Measurements from ENCODE around the gene KLHL17. TPM values are rescaled to one million over a fixed set of nuclear protein-coding genes. Genes with fewer than 3 reads are reported as not detected.
A peak's percentile ranks its signal among the peaks of the same experiment; 100 is the strongest.

KLHL17 gene
- total and polyA plus RNA-seq, 4 donors: 2.8 to 40.5 (median 15.0) TPM

DNA sequence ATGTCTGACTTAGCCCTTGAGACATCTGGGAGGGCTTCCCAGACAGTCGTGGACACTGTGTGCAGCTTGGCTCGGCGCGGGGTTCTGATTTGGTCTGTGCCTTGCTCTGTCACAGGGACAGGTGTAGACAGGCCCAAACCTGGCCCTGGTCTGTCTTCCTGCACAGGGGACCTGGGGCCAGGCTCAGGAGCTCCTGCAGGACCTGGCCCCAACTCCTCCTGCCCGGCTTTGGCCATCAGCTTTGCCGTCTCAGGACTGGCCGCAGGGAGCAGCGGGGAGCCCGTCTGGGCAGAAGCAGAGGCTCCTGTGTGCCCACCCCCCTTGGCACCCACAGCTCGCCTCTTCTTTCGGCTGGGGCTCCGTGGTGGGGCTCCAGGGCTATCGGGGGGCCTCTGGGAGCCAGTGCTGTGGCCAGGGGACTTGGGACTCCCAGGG lies 19.8 kb downstream of the KLHL17 start:
- Histone ChIP-seq H3K36me3 (ENCODE audit: control insufficient read depth in 1 of 2, insufficient read depth in 2 of 2, low read length in 1 of 2) (no peaks in the 10 kb centered on the region), H3K4me3 (ENCODE audit: low read length in 2 of 2) (no peak overlapping the region), H3K4me1 (ENCODE audit: control insufficient read depth in 1 of 2, insufficient read depth in 2 of 2, low read length in 2 of 2) (no peaks in the 10 kb centered on the region), H3K27ac (ENCODE audit: low read depth in 1 of 2, low read length in 2 of 2) (no peak overlapping the region), H3K9me3 (ENCODE audit: control insufficient read depth, low read length) (no peaks in the 10 kb centered on the region), H3K27me3 (ENCODE audit: control insufficient read depth in 1 of 2, insufficient read depth in 2 of 2, low read length in 1 of 2) (no peaks in the 10 kb centered on the region)
- ATAC-seq (ENCODE audit: low FRiP score) (no peak), DNase-seq (peak in 1 of 2 donors; percentile 47)
- WGBS, 2 donors: 87% methylated on average over 13 of the region's 13 CpGs
- intact Hi-C loops (cut with DNase I): loop anchor here (5.0 to 10.0 kb wide), 2 partner anchors 87 to 315 kb away; no protein-coding TSS in a partner anchor

DNA sequence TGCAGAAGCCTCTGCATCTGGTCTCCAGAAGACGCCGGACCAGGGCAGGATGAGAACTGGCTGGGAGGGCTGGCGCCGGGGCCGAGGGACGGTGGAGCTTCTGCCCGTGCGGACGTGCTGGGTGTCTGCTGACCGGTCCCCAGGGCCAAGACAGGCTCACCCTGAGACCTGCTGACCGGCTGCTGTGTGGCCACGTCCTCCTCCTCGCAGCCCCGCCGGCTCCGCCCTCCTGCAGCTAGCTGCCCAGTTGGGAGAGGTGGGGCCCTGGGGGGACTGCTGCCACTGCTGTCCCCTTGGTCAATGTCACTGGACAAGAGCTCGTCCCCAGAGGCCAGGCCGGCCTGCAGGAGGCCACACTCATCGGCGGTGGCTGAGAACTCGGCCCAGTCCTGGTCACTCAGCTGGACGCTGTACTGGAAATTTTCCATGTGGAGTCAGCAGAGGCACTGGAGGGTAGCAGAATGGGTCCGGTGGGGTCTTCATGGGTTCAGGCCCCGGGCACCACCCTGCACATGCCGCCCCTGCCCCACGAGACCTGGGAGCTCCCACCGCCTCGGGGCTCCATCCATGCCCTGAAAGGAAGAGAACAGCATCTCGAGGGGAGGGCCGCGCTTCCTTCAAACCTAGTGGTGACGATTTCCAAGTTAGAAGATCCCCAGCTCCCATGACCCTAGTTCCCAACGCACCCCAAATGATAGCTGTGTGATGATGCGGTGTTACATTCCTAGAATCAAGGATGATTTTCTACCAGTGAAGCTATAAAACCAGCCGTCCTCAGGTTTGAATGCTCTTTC lies 20.4 kb downstream of the KLHL17 start:
- no peaks in the 10 kb centered on the region for H3K36me3 ChIP-seq (ENCODE audit: control insufficient read depth in 1 of 2, insufficient read depth in 2 of 2, low read length in 1 of 2)
- no peaks in the 10 kb centered on the region for H3K4me1 ChIP-seq (ENCODE audit: control insufficient read depth in 1 of 2, insufficient read depth in 2 of 2, low read length in 2 of 2)
- no peaks in the 10 kb centered on the region for H3K27me3 ChIP-seq (ENCODE audit: control insufficient read depth in 1 of 2, insufficient read depth in 2 of 2, low read length in 1 of 2)
- no peaks in the 10 kb centered on the region for H3K9me3 ChIP-seq (ENCODE audit: control insufficient read depth, low read length)
- DNase-seq: peak in 1 of 2 donors; percentile 38
- WGBS, 2 donors: 87 to 90% methylated on average over 35 of the region's 35 CpGs
- H3K4me3 ChIP-seq (ENCODE audit: low read length in 2 of 2): no peak overlapping the region
- ATAC-seq (ENCODE audit: low FRiP score): no peak
- H3K27ac ChIP-seq (ENCODE audit: low read depth in 1 of 2, low read length in 2 of 2): no peak overlapping the region
- intact Hi-C loops (cut with DNase I): loop anchor here (5.0 to 10.0 kb wide), 2 partner anchors 87 to 314 kb away; no protein-coding TSS in a partner anchor

DNA sequence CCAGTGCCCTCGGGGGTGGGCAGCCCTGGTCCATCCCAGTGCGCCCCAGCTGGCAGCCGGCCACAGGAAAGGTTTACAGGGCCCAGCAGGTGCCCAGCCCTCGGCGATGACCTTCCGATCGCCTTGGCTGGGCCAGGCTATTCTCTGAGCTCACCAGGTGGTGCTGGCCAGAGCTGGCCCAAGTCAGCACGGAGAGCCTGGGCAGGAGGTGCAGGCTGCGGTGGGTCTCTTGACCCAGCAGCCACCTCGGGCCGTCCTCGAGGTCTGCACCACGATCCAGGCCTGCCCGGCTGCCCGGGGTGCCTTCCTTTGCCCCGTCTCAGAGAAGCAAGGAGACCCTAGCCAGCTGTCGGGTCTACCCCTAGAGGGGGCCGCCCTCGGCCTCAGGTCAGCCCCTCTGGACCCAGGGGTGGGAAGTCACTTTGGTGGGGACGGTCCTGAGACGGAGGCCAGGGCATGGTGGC lies 21.1 kb downstream of the KLHL17 start:
- ATAC-seq (ENCODE audit: low FRiP score) (peak; percentile 20), DNase-seq (peak in 1 of 2 donors; percentile 42)
- WGBS, 2 donors: 86 to 89% methylated on average over 20 to 21 of the region's 21 CpGs
- Histone ChIP-seq H3K27ac (ENCODE audit: low read depth in 1 of 2, low read length in 2 of 2) (no peak overlapping the region), H3K9me3 (ENCODE audit: control insufficient read depth, low read length) (no peaks in the 10 kb centered on the region), H3K4me1 (ENCODE audit: control insufficient read depth in 1 of 2, insufficient read depth in 2 of 2, low read length in 2 of 2) (no peaks in the 10 kb centered on the region), H3K36me3 (ENCODE audit: control insufficient read depth in 1 of 2, insufficient read depth in 2 of 2, low read length in 1 of 2) (no peaks in the 10 kb centered on the region), H3K4me3 (ENCODE audit: low read length in 2 of 2) (no peak overlapping the region), H3K27me3 (ENCODE audit: control insufficient read depth in 1 of 2, insufficient read depth in 2 of 2, low read length in 1 of 2) (no peaks in the 10 kb centered on the region)
- intact Hi-C loops (cut with DNase I): loop anchor here (5.0 to 10.0 kb wide), 2 partner anchors 86 to 313 kb away; no protein-coding TSS in a partner anchor

DNA sequence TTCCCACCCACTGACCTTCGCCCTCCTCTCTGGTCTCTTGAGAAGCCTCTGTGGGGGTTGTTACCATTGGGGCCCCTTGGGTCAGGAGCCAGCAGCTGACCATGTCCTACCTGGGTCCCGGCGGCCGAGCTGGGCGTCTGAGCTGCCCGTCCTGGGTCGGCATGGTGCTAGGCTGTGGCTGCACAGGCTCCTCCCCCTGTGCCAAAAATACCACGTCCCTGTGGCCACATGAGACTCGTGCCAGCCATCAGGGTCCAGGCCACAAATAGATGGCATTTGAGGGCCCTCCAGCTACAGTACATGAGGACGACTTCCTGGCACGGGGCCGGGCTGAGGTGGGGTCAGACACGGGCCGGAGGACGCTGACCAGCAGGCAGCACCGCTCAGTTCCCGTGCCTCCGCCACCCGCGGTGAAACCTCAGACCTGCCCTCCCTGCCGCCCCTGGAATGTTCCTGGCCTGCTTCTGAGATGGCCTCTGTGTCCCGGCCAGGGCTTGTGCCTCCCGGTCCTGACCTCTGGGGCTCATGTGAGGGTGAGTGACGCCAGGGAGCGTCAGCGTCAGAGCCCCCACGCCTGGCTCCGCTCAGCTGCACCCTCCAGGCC lies 21.7 kb downstream of the KLHL17 start, which contains the start of gene PERM1:
Gene PERM1 (minus strand): TSS at position 139 of the 604 bp plus-strand sequence. CDS start 1,064 bp downstream, outside the sequence.
- no peaks in the 10 kb centered on the region for H3K36me3 ChIP-seq (ENCODE audit: control insufficient read depth in 1 of 2, insufficient read depth in 2 of 2, low read length in 1 of 2)
- peak; percentile 53 for ATAC-seq (ENCODE audit: low FRiP score)
- DNase-seq: peak in 1 of 2 donors; percentile 46
- no peaks in the 10 kb centered on the region for H3K27me3 ChIP-seq (ENCODE audit: control insufficient read depth in 1 of 2, insufficient read depth in 2 of 2, low read length in 1 of 2)
- intact Hi-C loops (cut with DNase I): loop anchor here (5.0 to 10.0 kb wide), 2 partner anchors 85 to 313 kb away; no protein-coding TSS in a partner anchor
- 45 to 49% methylated on average over 28 of the region's 28 CpGs for WGBS, 2 donors
- H3K4me1 ChIP-seq (ENCODE audit: control insufficient read depth in 1 of 2, insufficient read depth in 2 of 2, low read length in 2 of 2): no peaks in the 10 kb centered on the region
- H3K9me3 ChIP-seq (ENCODE audit: control insufficient read depth, low read length): no peaks in the 10 kb centered on the region
- H3K4me3 ChIP-seq (ENCODE audit: low read length in 2 of 2): no peak within 1 kb of the TSS
- no peak within 1 kb of the TSS for H3K27ac ChIP-seq (ENCODE audit: low read depth in 1 of 2, low read length in 2 of 2)

DNA sequence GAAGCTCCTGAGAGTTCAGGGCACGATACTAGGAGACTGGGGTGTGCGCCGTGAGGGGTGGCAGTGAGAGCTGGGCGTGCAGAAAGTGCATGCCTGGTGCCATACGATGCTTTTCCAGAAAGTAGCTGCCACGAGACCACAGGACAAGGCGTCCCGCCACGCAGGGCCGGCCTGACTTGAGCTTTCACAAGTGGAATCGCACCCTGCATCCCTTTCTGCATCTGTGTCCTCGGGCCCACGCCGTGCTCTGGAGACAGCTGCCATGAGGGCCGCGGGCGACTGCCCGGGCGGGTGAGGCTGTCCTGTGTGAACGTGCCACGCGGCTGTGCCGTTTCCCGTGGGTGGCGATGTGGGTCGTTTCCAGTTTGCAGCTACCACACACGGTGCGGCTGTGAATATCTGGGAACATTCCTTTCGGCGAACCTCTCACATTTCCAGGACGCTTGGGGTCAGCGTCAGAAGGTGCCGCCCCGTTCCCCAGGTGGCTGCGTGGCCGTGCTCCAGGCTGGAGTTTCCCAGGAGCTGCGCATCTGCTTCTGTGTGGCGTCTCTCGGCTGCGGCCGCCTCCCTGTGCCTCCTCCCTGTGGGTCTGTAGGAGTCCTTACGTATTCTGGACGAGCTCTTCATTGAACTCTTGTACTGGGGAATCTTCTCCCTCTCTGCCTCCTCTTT lies 22.5 kb downstream of the KLHL17 start:
- no peak for ATAC-seq (ENCODE audit: low FRiP score)
- H3K27me3 ChIP-seq (ENCODE audit: control insufficient read depth in 1 of 2, insufficient read depth in 2 of 2, low read length in 1 of 2): no peaks in the 10 kb centered on the region
- intact Hi-C loops (cut with DNase I): loop anchor here (5.0 to 10.0 kb wide), 2 partner anchors 84 to 312 kb away; no protein-coding TSS in a partner anchor

DNA sequence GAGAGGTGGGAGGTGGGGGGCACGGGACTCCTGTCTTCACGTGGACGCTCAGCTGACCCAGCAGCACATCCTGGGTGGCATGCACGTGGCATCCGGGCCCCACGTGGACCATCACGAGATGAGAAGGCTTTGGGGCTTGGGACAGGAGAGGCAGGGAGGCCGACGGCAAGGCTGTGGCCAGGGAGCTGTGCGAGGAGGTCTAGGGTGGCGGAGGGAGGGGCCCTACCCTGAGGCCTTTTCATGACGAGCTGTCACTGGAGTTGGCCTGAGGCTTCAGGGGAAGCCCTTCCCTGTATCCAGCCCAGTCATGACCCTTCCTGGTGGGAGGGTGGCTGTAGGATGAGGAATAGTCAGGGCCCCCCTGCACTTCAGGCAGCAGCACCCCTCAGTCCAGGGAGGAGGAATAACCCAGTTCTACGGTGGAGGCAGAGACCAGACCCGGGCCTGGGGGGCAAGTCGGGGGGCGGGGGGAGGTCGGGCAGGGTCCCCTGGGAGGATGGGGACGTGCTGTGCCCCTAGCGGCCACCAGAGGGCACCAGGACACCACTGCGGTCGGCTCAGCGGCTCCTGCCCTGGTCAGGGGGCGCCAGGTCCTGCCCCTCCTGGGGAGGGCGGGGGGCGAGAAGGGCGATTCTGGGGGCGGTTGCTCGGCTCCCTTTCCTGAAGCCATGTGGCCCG lies 23.6 kb downstream of the KLHL17 start:
- H3K27ac ChIP-seq (ENCODE audit: low read depth in 1 of 2, low read length in 2 of 2): no peak overlapping the region
- no peaks in the 10 kb centered on the region for H3K9me3 ChIP-seq (ENCODE audit: control insufficient read depth, low read length)
- H3K27me3 ChIP-seq (ENCODE audit: control insufficient read depth in 1 of 2, insufficient read depth in 2 of 2, low read length in 1 of 2): no peaks in the 10 kb centered on the region
- DNase-seq (peak in 1 of 2 donors; percentile 58), ATAC-seq (ENCODE audit: low FRiP score) (peak; percentile 80)
- no peaks in the 10 kb centered on the region for H3K36me3 ChIP-seq (ENCODE audit: control insufficient read depth in 1 of 2, insufficient read depth in 2 of 2, low read length in 1 of 2)
- intact Hi-C loops (cut with DNase I): loop anchor here (2.0 to 10.0 kb wide), 3 partner anchors 79 to 311 kb away; no protein-coding TSS in a partner anchor
- 24 to 25% methylated on average over 26 to 29 of the region's 29 CpGs for WGBS, 2 donors
- H3K4me3 ChIP-seq (ENCODE audit: low read length in 2 of 2): no peak overlapping the region
- H3K4me1 ChIP-seq (ENCODE audit: control insufficient read depth in 1 of 2, insufficient read depth in 2 of 2, low read length in 2 of 2): no peaks in the 10 kb centered on the region

More for the DNA sequence above, 22.5 kb downstream of the KLHL17 start:
- no peak overlapping the region for H3K27ac ChIP-seq (ENCODE audit: low read depth in 1 of 2, low read length in 2 of 2)
- DNase-seq: no peak
- 90 to 92% methylated on average over 43 of the region's 43 CpGs for WGBS, 2 donors
- no peaks in the 10 kb centered on the region for H3K9me3 ChIP-seq (ENCODE audit: control insufficient read depth, low read length)
- no peak overlapping the region for H3K4me3 ChIP-seq (ENCODE audit: low read length in 2 of 2)
- H3K36me3 ChIP-seq (ENCODE audit: control insufficient read depth in 1 of 2, insufficient read depth in 2 of 2, low read length in 1 of 2): no peaks in the 10 kb centered on the region
- no peaks in the 10 kb centered on the region for H3K4me1 ChIP-seq (ENCODE audit: control insufficient read depth in 1 of 2, insufficient read depth in 2 of 2, low read length in 2 of 2)

DNA sequence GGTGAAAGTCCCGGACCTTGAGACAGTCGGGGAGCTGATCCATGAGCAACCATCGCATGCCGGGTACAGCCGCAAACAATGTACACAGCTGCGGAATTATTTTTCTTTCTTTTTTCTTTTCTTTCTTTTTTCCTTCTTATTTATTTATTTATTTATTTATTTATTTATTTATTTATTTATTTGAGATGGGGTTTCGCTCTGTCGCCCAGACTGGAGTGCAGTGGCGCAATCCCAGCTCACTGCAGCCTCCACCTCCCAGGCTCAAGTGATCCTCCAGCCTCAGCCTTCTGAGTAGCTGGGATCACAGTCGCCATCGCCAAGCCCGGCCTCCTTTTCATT lies 24.1 kb downstream of the KLHL17 start:
- DNase-seq (no peak), ATAC-seq (ENCODE audit: low FRiP score) (no peak)
- Histone ChIP-seq H3K9me3 (ENCODE audit: control insufficient read depth, low read length) (no peaks in the 10 kb centered on the region), H3K4me3 (ENCODE audit: low read length in 2 of 2) (no peak overlapping the region), H3K4me1 (ENCODE audit: control insufficient read depth in 1 of 2, insufficient read depth in 2 of 2, low read length in 2 of 2) (no peaks in the 10 kb centered on the region), H3K27ac (ENCODE audit: low read depth in 1 of 2, low read length in 2 of 2) (no peak overlapping the region), H3K36me3 (ENCODE audit: control insufficient read depth in 1 of 2, insufficient read depth in 2 of 2, low read length in 1 of 2) (no peaks in the 10 kb centered on the region), H3K27me3 (ENCODE audit: control insufficient read depth in 1 of 2, insufficient read depth in 2 of 2, low read length in 1 of 2) (no peaks in the 10 kb centered on the region)
- WGBS, 2 donors: 47 to 49% methylated on average over 12 of the region's 12 CpGs
- intact Hi-C loops (cut with DNase I): loop anchor here (2.0 to 10.0 kb wide), 3 partner anchors 78 to 310 kb away; no protein-coding TSS in a partner anchor

DNA sequence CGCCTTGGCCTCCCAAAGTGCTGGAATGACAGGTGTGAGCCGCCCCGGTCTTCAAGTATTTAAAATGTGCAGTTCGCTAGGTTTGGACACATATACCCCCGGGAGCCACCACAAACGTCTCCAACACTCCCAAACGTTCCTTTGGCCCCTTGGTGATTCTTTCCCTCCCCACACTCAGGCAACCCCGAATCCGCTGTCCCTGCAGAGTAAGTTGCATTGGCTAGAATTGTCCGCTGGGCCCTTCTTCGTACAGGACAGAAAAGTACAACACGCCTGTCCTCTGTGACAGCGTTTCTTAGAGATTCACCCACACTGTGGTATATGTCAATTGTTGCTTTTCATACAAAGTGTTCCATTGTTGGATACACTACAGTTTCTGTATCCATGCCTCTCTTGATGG lies 24.7 kb downstream of the KLHL17 start:
- no peak overlapping the region for H3K27ac ChIP-seq (ENCODE audit: low read depth in 1 of 2, low read length in 2 of 2)
- no peak overlapping the region for H3K4me3 ChIP-seq (ENCODE audit: low read length in 2 of 2)
- DNase-seq: no peak
- no peaks in the 10 kb centered on the region for H3K27me3 ChIP-seq (ENCODE audit: control insufficient read depth in 1 of 2, insufficient read depth in 2 of 2, low read length in 1 of 2)
- ATAC-seq (ENCODE audit: low FRiP score): no peak
- H3K36me3 ChIP-seq (ENCODE audit: control insufficient read depth in 1 of 2, insufficient read depth in 2 of 2, low read length in 1 of 2): no peaks in the 10 kb centered on the region
- H3K9me3 ChIP-seq (ENCODE audit: control insufficient read depth, low read length): no peaks in the 10 kb centered on the region
- WGBS, 2 donors: 80 to 82% methylated on average over 13 of the region's 13 CpGs
- no peaks in the 10 kb centered on the region for H3K4me1 ChIP-seq (ENCODE audit: control insufficient read depth in 1 of 2, insufficient read depth in 2 of 2, low read length in 2 of 2)
- intact Hi-C loops (cut with DNase I): loop anchor here in 1 of 2 donors (2.0 to 10.0 kb wide), 2 partner anchors 78 to 310 kb away; no protein-coding TSS in a partner anchor
